Osteocyte (in vitro differentiated cells): Measurements from ENCODE around the gene MPPED2. TPM values are rescaled to one million over a fixed set of nuclear protein-coding genes. Genes with fewer than 3 reads are reported as not detected.

ENCODE experiments used
- DNase-seq: peaks from one replicate; pipeline ENCODE4 v3.0.0; 2021; ENCODE audit warnings: mixed read lengths; ENCODE audit not compliant: unreplicated experiment; ENCODE audit errors: extremely low spot score
- H3K27ac Mint-ChIP-seq: one replicate; pipeline ENCODE4 v1.8.0; 2021; ENCODE audit warnings: mild to moderate bottlenecking, mixed read lengths; ENCODE audit not compliant: unreplicated experiment
- H3K27me3 Mint-ChIP-seq: one replicate; pipeline ENCODE4 v1.8.0; 2021; ENCODE audit warnings: mixed read lengths; ENCODE audit not compliant: unreplicated experiment
- H3K36me3 Mint-ChIP-seq: one replicate; pipeline ENCODE4 v1.8.0; 2021; ENCODE audit warnings: mixed read lengths; ENCODE audit not compliant: unreplicated experiment
- H3K4me1 Mint-ChIP-seq: one replicate; pipeline ENCODE4 v1.8.0; 2021; ENCODE audit warnings: mixed read lengths; ENCODE audit not compliant: unreplicated experiment
- H3K4me3 Mint-ChIP-seq: one replicate; pipeline ENCODE4 v1.8.0; 2021; ENCODE audit warnings: mild to moderate bottlenecking, moderate library complexity, mixed read lengths; ENCODE audit not compliant: unreplicated experiment
- H3K9me3 Mint-ChIP-seq: one replicate; pipeline ENCODE4 v1.8.0; 2021; ENCODE audit warnings: mixed read lengths; ENCODE audit not compliant: unreplicated experiment
- total RNA-seq: library from RNA; stranded (reverse); gene quantifications from 2 replicates; pipeline ENCODE4 v1.2.1, GENCODE V29; 2021
- TF ChIP-seq, protein P1 (sequence below): fragments of 200-600 bp; sonication (generic); IDR thresholded peaks from 2 replicates; pipeline ENCODE4 v1.5.0; 2021; ENCODE audit warnings: antibody characterized with exemption, mild to moderate bottlenecking, moderate library complexity

Gene MPPED2
- total RNA-seq, 1 donor from 2014 or later, result not detected

DNA sequence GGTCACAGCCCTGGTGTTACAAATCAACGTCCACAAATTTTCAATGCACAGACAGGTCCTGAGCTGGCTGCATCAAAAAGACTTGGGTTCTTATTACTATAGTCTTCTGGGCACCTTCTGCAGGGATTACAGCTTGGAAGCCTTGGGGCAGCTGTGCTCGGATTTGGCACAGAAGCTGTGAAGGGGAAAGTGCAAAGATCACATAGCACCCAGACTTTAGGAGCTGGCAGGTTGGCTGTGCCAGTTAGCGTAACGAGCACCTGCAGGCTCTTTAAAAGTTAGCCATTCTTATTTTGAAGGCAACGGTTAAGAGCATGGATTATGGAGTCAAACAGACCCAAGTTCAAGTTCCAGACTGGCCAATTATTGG, 162.9 kb downstream of the MPPED2 start:
- no peaks in the 10 kb centered on the region for H3K36me3 Mint-ChIP-seq
- no peak for DNase-seq
- peaks cover 4% of the 10 kb centered on the region for H3K27me3 Mint-ChIP-seq
- TF ChIP-seq, protein P1, sequence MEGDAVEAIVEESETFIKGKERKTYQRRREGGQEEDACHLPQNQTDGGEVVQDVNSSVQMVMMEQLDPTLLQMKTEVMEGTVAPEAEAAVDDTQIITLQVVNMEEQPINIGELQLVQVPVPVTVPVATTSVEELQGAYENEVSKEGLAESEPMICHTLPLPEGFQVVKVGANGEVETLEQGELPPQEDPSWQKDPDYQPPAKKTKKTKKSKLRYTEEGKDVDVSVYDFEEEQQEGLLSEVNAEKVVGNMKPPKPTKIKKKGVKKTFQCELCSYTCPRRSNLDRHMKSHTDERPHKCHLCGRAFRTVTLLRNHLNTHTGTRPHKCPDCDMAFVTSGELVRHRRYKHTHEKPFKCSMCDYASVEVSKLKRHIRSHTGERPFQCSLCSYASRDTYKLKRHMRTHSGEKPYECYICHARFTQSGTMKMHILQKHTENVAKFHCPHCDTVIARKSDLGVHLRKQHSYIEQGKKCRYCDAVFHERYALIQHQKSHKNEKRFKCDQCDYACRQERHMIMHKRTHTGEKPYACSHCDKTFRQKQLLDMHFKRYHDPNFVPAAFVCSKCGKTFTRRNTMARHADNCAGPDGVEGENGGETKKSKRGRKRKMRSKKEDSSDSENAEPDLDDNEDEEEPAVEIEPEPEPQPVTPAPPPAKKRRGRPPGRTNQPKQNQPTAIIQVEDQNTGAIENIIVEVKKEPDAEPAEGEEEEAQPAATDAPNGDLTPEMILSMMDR, result no peak
- no peak overlapping the region for H3K4me3 Mint-ChIP-seq
- no peak overlapping the region for H3K27ac Mint-ChIP-seq
- H3K9me3 Mint-ChIP-seq, result no peaks in the 10 kb centered on the region
- no peaks in the 10 kb centered on the region for H3K4me1 Mint-ChIP-seq

- DNase-seq, result no peak
- Mint-ChIP-seq H3K36me3 (no peaks in the 10 kb centered on the region), H3K27ac (no peak overlapping the region), H3K4me3 (no peak overlapping the region), H3K4me1 (no peaks in the 10 kb centered on the region), H3K9me3 (no peaks in the 10 kb centered on the region), H3K27me3 (peaks cover 4% of the 10 kb centered on the region)
- TF ChIP-seq, protein P1, result no peak
Measured at GRCh38 chr11:30422447-30423278, 163.5 kb downstream of the MPPED2 start.

DNA sequence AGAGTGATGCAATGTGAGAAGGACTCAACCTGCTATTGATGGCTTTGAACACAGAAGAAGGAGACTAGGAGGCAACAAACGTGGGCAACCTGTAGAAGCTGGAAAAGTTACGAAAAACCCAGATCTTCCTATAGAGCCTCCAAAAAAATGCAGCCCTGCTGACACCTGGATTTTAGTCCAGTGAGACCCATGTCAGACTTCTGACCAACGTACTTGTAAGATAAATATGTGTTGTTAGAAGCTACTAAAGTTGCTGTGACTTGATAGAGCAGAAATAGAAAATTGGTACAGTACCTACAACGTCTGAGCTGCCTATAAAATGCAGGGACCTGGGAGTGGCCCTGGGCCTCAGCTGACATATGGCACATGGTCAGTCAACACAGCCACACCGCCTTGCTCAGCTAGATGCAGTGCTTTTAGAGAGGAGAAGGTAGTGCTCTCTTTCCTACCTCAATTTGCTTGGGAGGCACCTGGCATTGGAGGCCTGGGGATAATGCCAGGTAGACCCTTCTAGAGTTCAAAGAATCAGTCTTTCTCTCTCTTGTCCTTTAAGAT, 165.8 kb downstream of the MPPED2 start:
- Mint-ChIP-seq H3K4me3 (no peak overlapping the region), H3K27ac (no peak overlapping the region), H3K27me3 (peaks cover 4% of the 10 kb centered on the region), H3K36me3 (no peaks in the 10 kb centered on the region), H3K9me3 (no peaks in the 10 kb centered on the region), H3K4me1 (no peaks in the 10 kb centered on the region)
- TF ChIP-seq, protein P1, result no peak
- DNase-seq, result no peak

- Mint-ChIP-seq H3K27me3 (peaks cover 3% of the 10 kb centered on the region), H3K27ac (no peak overlapping the region), H3K36me3 (no peaks in the 10 kb centered on the region), H3K4me1 (no peaks in the 10 kb centered on the region), H3K9me3 (no peaks in the 10 kb centered on the region), H3K4me3 (no peak overlapping the region)
- DNase-seq, result no peak
- TF ChIP-seq, protein P1, result no peak
Measured at GRCh38 chr11:30414806-30415205, 171.3 kb downstream of the MPPED2 start.

DNA sequence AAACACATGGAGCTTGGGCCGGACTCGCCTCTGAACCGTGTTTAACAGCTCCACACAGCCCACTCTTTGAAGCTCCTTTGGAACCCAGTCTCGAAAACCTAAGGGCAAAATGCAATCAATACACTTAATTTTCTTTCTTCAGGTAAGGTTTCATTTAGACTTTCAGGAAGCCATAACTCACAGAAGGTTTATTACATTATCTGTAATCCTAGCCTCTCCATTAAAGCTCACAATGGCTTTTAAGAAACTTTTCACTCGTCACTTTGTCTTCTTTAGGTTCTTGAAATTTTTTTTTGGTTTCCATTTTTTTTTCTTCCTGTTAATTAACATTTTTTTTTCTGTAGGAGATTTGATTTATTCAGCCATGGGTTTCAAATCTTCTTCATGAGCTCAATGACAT, 171.9 kb downstream of the MPPED2 start:
- Mint-ChIP-seq H3K4me3 (no peak overlapping the region), H3K9me3 (no peaks in the 10 kb centered on the region), H3K27ac (no peak overlapping the region), H3K27me3 (peaks cover 3% of the 10 kb centered on the region), H3K4me1 (no peaks in the 10 kb centered on the region), H3K36me3 (no peaks in the 10 kb centered on the region)
- TF ChIP-seq, protein P1, result no peak
- no peak for DNase-seq
